LNCaP clone FGC (cell line): ENCODE results near the gene KDM4F.

ENCODE experiments used
- DNase-seq: peaks from one replicate; pipeline ENCODE4 v3.0.0-alpha.2; 2011; ENCODE audit warnings: low read depth
- H3K4me3 ChIP-seq: 2 replicates; pipeline ENCODE4 v1.5.1; 2011; ENCODE audit warnings: mild to moderate bottlenecking, low read depth, low read length, control low read depth
- CTCF ChIP-seq: IDR thresholded peaks from 2 replicates; pipeline ENCODE4 v1.5.1; 2012; ENCODE audit warnings: mild to moderate bottlenecking; ENCODE audit not compliant: control insufficient read depth, insufficient read depth; ENCODE audit errors: extremely low read depth

KDM4F gene

GRCh38 chr11:95091663-95092180, 42.5 kb downstream of the KDM4F start:
- TF ChIP-seq CTCF, result no peak
- H3K4me3 ChIP-seq, result peak overlapping the region; percentile 94
- DNase-seq, result no peak

- no peak for DNase-seq
Measured at GRCh38 chr11:95092549-95093324, 43.5 kb downstream of the KDM4F start.

GRCh38 chr11:95093548-95093947, 44.3 kb downstream of the KDM4F start:
- no peak overlapping the region for H3K4me3 ChIP-seq
- no peak for DNase-seq
- TF ChIP-seq CTCF, result no peak

More at GRCh38 chr11:95092549-95093324, 43.5 kb downstream of the KDM4F start:
- no peak for TF ChIP-seq CTCF
- H3K4me3 ChIP-seq, result peak overlapping the region; percentile 13; the same call in 1 of the 2 replicates

- no peak for DNase-seq
- no peak for TF ChIP-seq CTCF
- no peak overlapping the region for H3K4me3 ChIP-seq
Measured at GRCh38 chr11:95095858-95096587, 46.8 kb downstream of the KDM4F start.

GRCh38 chr11:95097209-95097608, 48.0 kb downstream of the KDM4F start:
- H3K4me3 ChIP-seq, result no peak overlapping the region
- DNase-seq, result no peak
- no peak for TF ChIP-seq CTCF

- no peak overlapping the region for H3K4me3 ChIP-seq
- TF ChIP-seq CTCF, result no peak
Measured at GRCh38 chr11:95098826-95099225, 49.6 kb downstream of the KDM4F start.

DNA sequence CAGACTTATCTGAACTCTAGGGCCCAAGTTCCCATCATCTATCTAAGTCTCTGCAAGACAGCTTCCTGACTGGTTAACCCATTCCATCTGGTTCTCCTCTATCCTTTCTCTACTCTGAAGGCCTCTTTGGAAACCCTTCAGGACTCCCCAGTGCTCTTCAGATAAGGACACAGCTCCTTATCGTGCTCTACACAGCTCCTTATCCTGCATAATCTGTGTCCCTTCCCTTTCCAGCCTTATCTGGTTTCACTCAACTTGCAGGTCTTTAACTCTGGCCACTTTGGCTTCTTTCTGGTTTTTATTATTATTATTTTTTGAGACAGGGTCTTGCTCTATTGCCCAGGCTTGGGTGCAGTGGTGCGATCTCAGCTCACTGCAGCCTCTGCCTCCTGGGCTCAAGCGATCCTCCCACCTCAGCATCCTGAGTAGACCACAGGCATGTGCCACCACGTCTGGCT, 51.0 kb downstream of the KDM4F start:
- DNase-seq, result no peak
- no peak overlapping the region for H3K4me3 ChIP-seq
- no peak for TF ChIP-seq CTCF

More at GRCh38 chr11:95098826-95099225, 49.6 kb downstream of the KDM4F start:
- DNase-seq, result no peak
